Coronary artery (tissue), 2 donors: ENCODE measurements around the gene ADCK1.
A peak's percentile ranks its signal among the peaks of the same experiment; 100 is the strongest.

ENCODE experiments used
- DNase-seq: peaks from one replicate; pipeline ENCODE4 v3.0.0-alpha.2; 2017; ENCODE audit warnings: low spot score
- H3K27ac ChIP-seq, 2 donors: fragments of 200-600 bp; sonication (generic); one replicate each; pipeline ENCODE4 v1.5.1; 2016 to 2019
- H3K4me3 ChIP-seq: fragments of 200-600 bp; sonication (generic); 2 replicates; pipeline ENCODE4 v1.5.1; 2016; ENCODE audit warnings: mild to moderate bottlenecking, moderate library complexity
- TF ChIP-seq, protein P1 (sequence below): fragments of 200-600 bp; sonication (generic); IDR thresholded peaks from one replicate; pipeline ENCODE4 v1.5.1; 2019; ENCODE audit warnings: antibody characterized with exemption

The ADCK1 gene

DNA sequence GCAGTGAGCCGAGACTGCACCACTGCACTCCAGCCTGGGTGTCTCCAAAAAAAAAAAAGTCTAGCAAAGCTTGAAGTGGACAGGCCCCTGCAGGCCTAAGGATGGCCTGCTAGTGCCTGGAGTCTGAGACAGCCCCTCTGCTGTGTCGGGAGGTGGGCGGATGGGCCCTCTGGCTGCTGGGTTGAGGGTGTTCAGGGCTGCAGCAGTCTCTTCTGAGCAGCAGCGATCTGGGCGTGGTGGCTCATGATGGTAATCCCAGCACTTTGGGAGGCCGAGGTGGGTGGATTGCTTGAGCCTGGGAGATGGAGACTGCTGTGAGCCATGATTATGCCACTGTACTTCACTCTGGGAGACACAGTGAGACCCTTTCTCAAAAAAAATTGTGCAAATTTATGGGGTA, 57.0 kb downstream of the ADCK1 start:
- Histone ChIP-seq H3K4me3 (no peak overlapping the region), H3K27ac (no peak overlapping the region)
- TF ChIP-seq, protein P1, sequence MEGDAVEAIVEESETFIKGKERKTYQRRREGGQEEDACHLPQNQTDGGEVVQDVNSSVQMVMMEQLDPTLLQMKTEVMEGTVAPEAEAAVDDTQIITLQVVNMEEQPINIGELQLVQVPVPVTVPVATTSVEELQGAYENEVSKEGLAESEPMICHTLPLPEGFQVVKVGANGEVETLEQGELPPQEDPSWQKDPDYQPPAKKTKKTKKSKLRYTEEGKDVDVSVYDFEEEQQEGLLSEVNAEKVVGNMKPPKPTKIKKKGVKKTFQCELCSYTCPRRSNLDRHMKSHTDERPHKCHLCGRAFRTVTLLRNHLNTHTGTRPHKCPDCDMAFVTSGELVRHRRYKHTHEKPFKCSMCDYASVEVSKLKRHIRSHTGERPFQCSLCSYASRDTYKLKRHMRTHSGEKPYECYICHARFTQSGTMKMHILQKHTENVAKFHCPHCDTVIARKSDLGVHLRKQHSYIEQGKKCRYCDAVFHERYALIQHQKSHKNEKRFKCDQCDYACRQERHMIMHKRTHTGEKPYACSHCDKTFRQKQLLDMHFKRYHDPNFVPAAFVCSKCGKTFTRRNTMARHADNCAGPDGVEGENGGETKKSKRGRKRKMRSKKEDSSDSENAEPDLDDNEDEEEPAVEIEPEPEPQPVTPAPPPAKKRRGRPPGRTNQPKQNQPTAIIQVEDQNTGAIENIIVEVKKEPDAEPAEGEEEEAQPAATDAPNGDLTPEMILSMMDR: no peak
- DNase-seq: no peak

DNA sequence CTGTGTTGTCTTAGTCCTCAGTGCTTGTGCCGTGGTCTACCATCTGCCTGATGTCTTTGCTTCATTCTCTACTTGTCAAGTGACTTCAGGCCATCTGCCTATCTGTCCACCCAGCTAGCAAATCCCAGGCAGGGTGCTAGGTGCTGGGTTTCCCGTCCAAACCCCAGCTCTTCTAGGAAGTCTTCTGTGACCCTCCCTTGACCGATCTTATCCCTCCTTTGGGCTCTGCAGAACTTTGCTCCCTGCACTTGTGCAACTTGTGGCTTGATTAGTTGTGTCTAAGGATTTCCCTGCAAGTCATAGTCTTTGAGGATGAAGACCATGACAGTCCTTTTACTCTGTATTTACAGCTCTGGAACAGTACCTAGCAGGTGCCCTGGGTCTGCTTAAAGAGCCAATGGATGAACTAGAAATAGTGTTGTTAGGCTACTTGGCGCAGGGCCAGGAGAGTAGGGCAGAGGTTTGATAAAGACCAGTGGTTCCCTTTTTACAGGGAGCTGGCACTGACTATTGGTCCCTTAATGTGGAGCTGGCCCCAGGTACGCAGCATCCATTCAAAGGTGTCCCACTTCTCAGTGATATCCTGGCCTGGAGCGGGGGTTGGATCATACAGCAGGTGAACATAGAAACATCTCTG, 60.1 kb downstream of the ADCK1 start:
- no peak overlapping the region for H3K4me3 ChIP-seq
- TF ChIP-seq, protein P1: no peak
- no peak for DNase-seq
- no peak overlapping the region for H3K27ac ChIP-seq

DNA sequence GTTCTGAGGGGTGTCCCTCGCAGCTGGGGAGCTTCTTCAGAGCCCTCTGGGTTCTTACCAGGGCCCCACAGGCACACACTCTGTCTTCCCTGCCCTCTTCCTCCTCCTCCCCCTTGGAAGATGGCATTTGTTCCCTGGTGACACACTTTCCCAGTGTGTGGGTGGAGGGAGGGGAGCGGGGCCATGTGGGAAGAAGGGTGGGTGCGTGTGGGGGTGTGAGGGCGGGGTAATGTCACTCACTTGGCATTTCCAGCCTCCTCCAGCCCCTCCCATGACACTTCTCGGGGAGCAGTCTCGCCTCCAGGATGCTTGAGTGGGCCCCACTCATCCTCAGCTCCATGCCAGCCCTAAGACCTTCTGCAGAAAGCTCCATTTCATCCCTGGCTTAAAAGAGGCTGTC, 61.3 kb downstream of the ADCK1 start:
- TF ChIP-seq, protein P1: no peak
- H3K4me3 ChIP-seq: no peak overlapping the region
- no peak for DNase-seq
- no peak overlapping the region for H3K27ac ChIP-seq

DNA sequence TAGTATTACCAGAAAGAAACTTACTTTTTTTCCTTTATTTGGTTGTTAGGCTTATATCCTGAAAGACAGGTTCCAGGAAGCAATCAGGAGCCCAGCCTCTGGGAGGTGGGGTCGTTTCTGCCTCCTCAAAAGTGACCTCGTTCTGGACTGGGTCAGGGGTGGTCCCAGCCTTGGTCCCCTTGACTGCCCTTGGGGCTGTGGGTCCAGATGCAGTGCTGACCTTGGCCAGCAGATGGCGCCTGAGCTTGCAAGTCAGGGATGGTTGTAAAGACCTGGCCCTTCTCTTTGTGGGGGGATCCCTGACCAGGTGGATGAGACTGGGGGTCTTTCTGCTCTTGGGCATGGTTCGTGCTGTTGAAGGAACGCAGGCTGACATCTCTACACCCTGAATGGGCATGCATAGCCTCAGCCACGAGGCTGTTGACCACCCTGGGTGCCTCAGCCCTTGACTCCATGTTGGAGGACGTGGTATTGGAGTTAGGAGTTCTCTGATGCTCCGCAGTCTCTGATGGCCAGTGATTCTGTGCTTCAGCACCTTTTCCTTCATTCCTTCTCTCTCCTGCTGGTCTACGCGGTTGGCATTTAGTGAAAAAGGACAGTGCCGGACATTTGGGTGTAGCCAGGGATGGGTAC, 62.4 kb downstream of the ADCK1 start:
- H3K4me3 ChIP-seq: no peak overlapping the region
- TF ChIP-seq, protein P1: peak; percentile 89
- H3K27ac ChIP-seq: no peak overlapping the region

DNA sequence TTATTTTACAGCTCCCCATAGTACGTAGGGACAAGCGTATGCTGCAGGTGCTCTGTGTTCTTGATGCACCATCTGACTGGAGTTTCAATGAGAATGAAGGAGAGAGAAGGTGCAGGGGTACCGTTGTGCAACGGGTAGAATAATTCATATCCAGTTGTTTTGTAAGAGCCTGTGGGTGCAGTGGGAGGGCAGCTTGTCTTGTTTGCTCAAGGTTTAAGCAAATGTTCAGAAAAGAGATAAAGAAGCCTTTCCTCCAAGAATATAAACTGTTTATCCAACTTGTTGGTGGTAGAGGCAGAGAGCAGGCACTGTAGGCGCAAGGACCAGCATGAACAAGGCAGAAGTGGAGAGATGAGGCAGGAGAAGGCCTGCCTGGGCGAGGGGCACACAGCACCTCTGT, 64.2 kb downstream of the ADCK1 start:
- DNase-seq: no peak
- Histone ChIP-seq H3K4me3 (no peak overlapping the region), H3K27ac (no peak overlapping the region)
- TF ChIP-seq, protein P1: no peak

More for the DNA sequence above, 62.4 kb downstream of the ADCK1 start:
- no peak for DNase-seq

DNA sequence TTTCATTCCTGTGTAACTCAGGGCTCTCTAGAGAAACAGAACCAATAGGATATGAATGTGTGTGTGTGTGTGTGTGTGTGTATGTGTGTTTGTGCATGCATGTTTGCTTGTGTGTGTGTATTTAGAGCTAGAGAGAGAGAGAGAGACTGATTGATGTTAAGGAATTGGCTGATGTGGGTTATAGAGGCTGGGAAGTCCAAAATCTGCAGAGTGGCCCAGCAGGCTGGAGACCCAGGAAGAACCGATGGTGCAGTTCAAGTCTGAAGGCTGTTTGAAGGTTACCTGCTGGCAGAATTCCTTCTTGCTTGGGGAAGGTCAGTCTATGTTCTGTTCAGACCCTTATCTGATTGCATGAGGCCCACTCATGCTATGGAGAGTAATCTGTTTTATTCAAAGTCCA, 64.7 kb downstream of the ADCK1 start:
- Histone ChIP-seq H3K4me3 (no peak overlapping the region), H3K27ac (no peak overlapping the region)
- no peak for DNase-seq
- TF ChIP-seq, protein P1: no peak

DNA sequence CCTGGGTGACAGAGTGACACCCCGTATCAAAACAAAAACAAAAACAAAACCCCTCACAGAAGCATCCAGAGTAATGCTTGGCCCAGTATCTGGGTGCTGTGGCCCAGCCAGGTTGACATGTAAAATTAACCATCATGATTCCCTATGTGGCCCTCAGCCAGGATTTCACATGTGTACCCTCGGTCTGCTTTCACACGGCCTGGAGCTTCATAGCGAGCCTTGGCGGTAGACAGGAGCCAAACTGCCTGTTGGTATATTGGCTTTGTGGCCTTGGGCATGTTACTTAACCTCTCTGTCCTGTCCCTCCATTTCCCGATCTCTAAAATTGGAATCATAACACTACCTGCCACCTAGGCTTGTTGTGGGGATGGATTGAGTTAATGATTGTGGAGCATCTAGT, 65.5 kb downstream of the ADCK1 start:
- no peak for DNase-seq
- H3K27ac ChIP-seq: no peak overlapping the region
- H3K4me3 ChIP-seq: no peak overlapping the region
- TF ChIP-seq, protein P1: no peak
